Astrocyte (in vitro differentiated cells and primary cell): Measurements from ENCODE around the gene ADGRA1. TPM values are rescaled to one million over a fixed set of nuclear protein-coding genes. Genes with fewer than 3 reads are reported as not detected.

Experiments
- DNase-seq: peaks from one replicate; pipeline ENCODE4 v3.0.0-alpha.2; 2010; ENCODE audit warnings: low read depth
- FAIRE-seq: peaks from 2 replicates; lab custom pipeline; 2011; peaks lifted over from hg19 to GRCh38; lab: Jason Lieb, UNC
- H2AFZ ChIP-seq: 2 replicates; pipeline ENCODE4 v1.6.0; 2012; ENCODE audit warnings: low read depth, low read length, inconsistent platforms
- H3K27ac ChIP-seq: 2 replicates; pipeline ENCODE4 v1.5.1; 2011; ENCODE audit warnings: low read depth, low read length, inconsistent platforms
- H3K27me3 ChIP-seq: 2 replicates; pipeline ENCODE4 v1.6.0; 2011; ENCODE audit warnings: low read length, inconsistent platforms; ENCODE audit not compliant: insufficient read depth
- H3K36me3 ChIP-seq: 2 replicates; pipeline ENCODE4 v1.5.1; 2011; ENCODE audit warnings: low read length, inconsistent platforms; ENCODE audit not compliant: insufficient read depth
- H3K4me1 ChIP-seq: 2 replicates; pipeline ENCODE4 v1.5.1; 2011; ENCODE audit warnings: low read length, inconsistent platforms; ENCODE audit not compliant: insufficient read depth
- H3K4me2 ChIP-seq: 2 replicates; pipeline ENCODE4 v1.6.0; 2012; ENCODE audit warnings: low read length, inconsistent platforms
- H3K4me3 ChIP-seq: 2 replicates; pipeline ENCODE4 v1.5.1; 2011; ENCODE audit warnings: low read depth, mild to moderate bottlenecking, low read length, inconsistent platforms; ENCODE audit not compliant: insufficient read depth
- H3K79me2 ChIP-seq: 2 replicates; pipeline ENCODE4 v1.6.0; 2012; ENCODE audit warnings: mild to moderate bottlenecking, low read length, inconsistent platforms; ENCODE audit not compliant: insufficient read depth
- H3K9ac ChIP-seq: 2 replicates; pipeline ENCODE4 v1.6.0; 2012; ENCODE audit warnings: mild to moderate bottlenecking, low read length, inconsistent platforms
- H3K9me3 ChIP-seq: 2 replicates; pipeline ENCODE4 v1.5.1; 2012; ENCODE audit warnings: low read depth, mild to moderate bottlenecking, low read length, inconsistent platforms; ENCODE audit not compliant: insufficient read depth
- H4K20me1 ChIP-seq: 2 replicates; pipeline ENCODE4 v1.6.0; 2012; ENCODE audit warnings: low read length, inconsistent platforms; ENCODE audit not compliant: insufficient read depth
- H3K27ac Mint-ChIP-seq: one replicate; pipeline ENCODE4 v1.8.0; 2021; ENCODE audit warnings: mild to moderate bottlenecking, mixed read lengths; ENCODE audit not compliant: unreplicated experiment
- H3K27me3 Mint-ChIP-seq: one replicate; pipeline ENCODE4 v1.8.0; 2021; ENCODE audit warnings: low read depth, mixed read lengths; ENCODE audit not compliant: unreplicated experiment
- H3K36me3 Mint-ChIP-seq: one replicate; pipeline ENCODE4 v1.8.0; 2021; ENCODE audit warnings: low read depth, mixed read lengths; ENCODE audit not compliant: unreplicated experiment
- H3K4me1 Mint-ChIP-seq: one replicate; pipeline ENCODE4 v1.8.0; 2021; ENCODE audit warnings: low read depth, mixed read lengths; ENCODE audit not compliant: unreplicated experiment
- H3K4me3 Mint-ChIP-seq: one replicate; pipeline ENCODE4 v1.8.0; 2021; ENCODE audit warnings: mild to moderate bottlenecking, moderate library complexity, mixed read lengths; ENCODE audit not compliant: unreplicated experiment
- H3K9me3 Mint-ChIP-seq: one replicate; pipeline ENCODE4 v1.8.0; 2021; ENCODE audit warnings: mild to moderate bottlenecking, mixed read lengths; ENCODE audit not compliant: unreplicated experiment
- EZH2 ChIP-seq: IDR thresholded peaks from 2 replicates; pipeline ENCODE4 v1.6.1; 2012; ENCODE audit warnings: mild to moderate bottlenecking, low read length, inconsistent platforms; ENCODE audit not compliant: insufficient read depth
- total RNA-seq: library from RNA; stranded (reverse); gene quantifications from 2 replicates; pipeline ENCODE4 v1.2.1, GENCODE V29; 2021
- TF ChIP-seq, protein P1 (sequence below): IDR thresholded peaks from 2 replicates; pipeline ENCODE4 v1.5.1; 2011; ENCODE audit warnings: low read depth, mild to moderate bottlenecking, inconsistent platforms, low read length, moderate library complexity; ENCODE audit not compliant: insufficient read depth

ADGRA1 gene
- total RNA-seq, 1 donor from 2014 or later, result not detected

GRCh38 chr10:133075346-133076137 lies 12.2 kb upstream of the ADGRA1 start:
- Histone ChIP-seq H3K4me3 (no peak overlapping the region), H2AFZ (no peak overlapping the region), H3K27ac (no peak overlapping the region), H3K9me3 (no peaks in the 10 kb centered on the region), H3K9ac (no peak overlapping the region), H3K36me3 (no peaks in the 10 kb centered on the region), H3K4me1 (no peaks in the 10 kb centered on the region), H3K4me2 (no peak overlapping the region), H4K20me1 (no peaks in the 10 kb centered on the region), H3K27me3 (no peaks in the 10 kb centered on the region), H3K79me2 (no peaks in the 10 kb centered on the region)
- Mint-ChIP-seq H3K4me1 (no peaks in the 10 kb centered on the region), H3K27me3 (peaks cover 24% of the 10 kb centered on the region), H3K9me3 (peaks cover 3% of the 10 kb centered on the region), H3K4me3 (no peak overlapping the region), H3K27ac (no peak overlapping the region), H3K36me3 (no peaks in the 10 kb centered on the region)
- no peak for DNase-seq
- TF ChIP-seq, protein P1, sequence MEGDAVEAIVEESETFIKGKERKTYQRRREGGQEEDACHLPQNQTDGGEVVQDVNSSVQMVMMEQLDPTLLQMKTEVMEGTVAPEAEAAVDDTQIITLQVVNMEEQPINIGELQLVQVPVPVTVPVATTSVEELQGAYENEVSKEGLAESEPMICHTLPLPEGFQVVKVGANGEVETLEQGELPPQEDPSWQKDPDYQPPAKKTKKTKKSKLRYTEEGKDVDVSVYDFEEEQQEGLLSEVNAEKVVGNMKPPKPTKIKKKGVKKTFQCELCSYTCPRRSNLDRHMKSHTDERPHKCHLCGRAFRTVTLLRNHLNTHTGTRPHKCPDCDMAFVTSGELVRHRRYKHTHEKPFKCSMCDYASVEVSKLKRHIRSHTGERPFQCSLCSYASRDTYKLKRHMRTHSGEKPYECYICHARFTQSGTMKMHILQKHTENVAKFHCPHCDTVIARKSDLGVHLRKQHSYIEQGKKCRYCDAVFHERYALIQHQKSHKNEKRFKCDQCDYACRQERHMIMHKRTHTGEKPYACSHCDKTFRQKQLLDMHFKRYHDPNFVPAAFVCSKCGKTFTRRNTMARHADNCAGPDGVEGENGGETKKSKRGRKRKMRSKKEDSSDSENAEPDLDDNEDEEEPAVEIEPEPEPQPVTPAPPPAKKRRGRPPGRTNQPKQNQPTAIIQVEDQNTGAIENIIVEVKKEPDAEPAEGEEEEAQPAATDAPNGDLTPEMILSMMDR, result no peak
- no peak for TF ChIP-seq EZH2
- no peak for FAIRE-seq

- FAIRE-seq (no peak), DNase-seq (no peak)
- Histone ChIP-seq H3K27me3 (no peaks in the 10 kb centered on the region), H3K4me3 (no peak overlapping the region), H3K27ac (no peak overlapping the region), H3K36me3 (no peaks in the 10 kb centered on the region), H3K9me3 (no peaks in the 10 kb centered on the region), H3K4me1 (no peaks in the 10 kb centered on the region), H3K4me2 (no peak overlapping the region), H3K9ac (no peak overlapping the region), H2AFZ (no peak overlapping the region), H3K79me2 (no peaks in the 10 kb centered on the region), H4K20me1 (no peaks in the 10 kb centered on the region)
- Mint-ChIP-seq H3K36me3 (no peaks in the 10 kb centered on the region), H3K4me1 (no peaks in the 10 kb centered on the region), H3K27me3 (peaks cover 24% of the 10 kb centered on the region), H3K4me3 (no peak overlapping the region), H3K27ac (no peak overlapping the region), H3K9me3 (peaks cover 3% of the 10 kb centered on the region)
- TF ChIP-seq, protein P1, result no peak
- no peak for TF ChIP-seq EZH2
Measured at GRCh38 chr10:133076274-133077038, 11.3 kb upstream of the ADGRA1 start.
